ENCODE data around the gene ABCB10. TPM values are rescaled to one million over a fixed set of nuclear protein-coding genes. Genes with fewer than 3 reads are reported as not detected.
"Not testable (repeated sequence)": the region's sequence is repeated elsewhere in the genome, so short reads cannot be mapped to it uniquely, and the experiment has no call there.

Gene ABCB10
- total and polyA plus RNA-seq, 5 donors from 2014 or later: 10.5 to 20.0 (median 17.1) TPM

DNA sequence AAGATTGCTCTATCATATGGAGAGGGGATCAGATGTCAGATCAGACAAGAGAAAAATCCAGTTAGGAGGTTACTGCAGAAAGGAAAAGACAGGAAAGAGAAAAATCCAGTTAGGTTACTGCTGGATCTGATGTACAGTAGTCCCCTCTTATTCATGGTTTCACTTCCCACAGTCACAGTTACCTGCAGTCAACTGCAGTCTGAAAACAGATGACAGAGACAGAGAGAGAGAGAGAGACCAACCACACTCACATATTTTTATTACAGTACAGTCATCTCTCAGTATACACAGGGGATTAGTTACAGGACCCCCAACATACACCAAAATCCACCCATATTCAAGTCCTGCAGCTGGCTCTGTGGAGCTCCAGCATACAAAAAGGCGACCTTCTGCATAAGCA is 79.7 kb downstream of the ABCB10 start:
- H3K4me1 Mint-ChIP-seq: peaks cover 3 to 10% (median 7%) of the 10 kb centered on the region in 4 donors
- no peak overlapping the region for H3K27ac Mint-ChIP-seq
- H3K36me3 Mint-ChIP-seq: peaks cover 55% of the 10 kb centered on the region
- H3K4me3 Mint-ChIP-seq: no peak overlapping the region
- H3K4me3 ChIP-seq (ENCODE audit: low read depth, low read length): no peak overlapping the region
- H3K27me3 ChIP-seq (ENCODE audit: control insufficient read depth, insufficient read depth, low read length): no peaks in the 10 kb centered on the region
- no peaks in the 10 kb centered on the region for H3K27me3 Mint-ChIP-seq
- no peak overlapping the region for H3K27ac ChIP-seq (ENCODE audit: insufficient read depth, low read length, poor library complexity, severe bottlenecking)
- DNase-seq: no peak
- H3K4me1 ChIP-seq (ENCODE audit: control insufficient read depth, insufficient read depth, low read length, poor library complexity, severe bottlenecking): no peaks in the 10 kb centered on the region
- peaks cover 79% of the 10 kb centered on the region for H3K36me3 ChIP-seq (ENCODE audit: control insufficient read depth, insufficient read depth, low read length)
- H3K9me3 ChIP-seq (ENCODE audit: control insufficient read depth in 2 of 2, low read length in 2 of 2): no peaks in the 10 kb centered on the region
- no peaks in the 10 kb centered on the region for H3K9me3 Mint-ChIP-seq
- ATAC-seq (ENCODE audit: low read depth in 2 of 2): peak in 1 of 2 donors; percentile 37

DNA sequence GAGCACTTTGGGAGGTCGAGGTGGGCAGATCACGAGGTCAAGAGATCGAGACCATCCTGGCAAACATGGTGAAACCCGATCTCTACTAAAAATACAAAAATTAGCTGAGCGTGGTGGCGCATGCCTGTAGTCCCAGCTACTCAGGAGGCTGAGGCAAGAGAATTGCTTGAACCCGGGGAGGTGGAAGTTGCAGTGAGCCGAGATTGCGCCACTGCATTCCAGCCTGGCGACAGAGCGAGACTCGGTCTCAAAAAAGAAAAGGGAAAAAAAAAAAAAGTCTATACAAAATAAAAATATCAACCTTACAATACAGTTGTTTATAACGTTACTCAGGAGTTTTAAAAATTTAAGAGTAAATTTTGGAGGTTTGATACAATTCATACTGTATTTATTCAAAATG is 82.6 kb downstream of the ABCB10 start:
- peaks cover 56% of the 10 kb centered on the region for H3K36me3 Mint-ChIP-seq
- not testable (repeated sequence) for H3K27ac Mint-ChIP-seq; H3K9me3 ChIP-seq (ENCODE audit: control insufficient read depth in 2 of 2, low read length in 2 of 2); H3K4me1 Mint-ChIP-seq; H3K27me3 Mint-ChIP-seq; H3K27ac ChIP-seq (ENCODE audit: insufficient read depth, low read length, poor library complexity, severe bottlenecking); H3K4me1 ChIP-seq (ENCODE audit: control insufficient read depth, insufficient read depth, low read length, poor library complexity, severe bottlenecking); H3K27me3 ChIP-seq (ENCODE audit: control insufficient read depth, insufficient read depth, low read length); H3K9me3 Mint-ChIP-seq; H3K4me3 Mint-ChIP-seq; H3K4me3 ChIP-seq (ENCODE audit: low read depth, low read length); ATAC-seq (ENCODE audit: low read depth in 2 of 2); DNase-seq
- H3K36me3 ChIP-seq (ENCODE audit: control insufficient read depth, insufficient read depth, low read length): peaks cover 73% of the 10 kb centered on the region

DNA sequence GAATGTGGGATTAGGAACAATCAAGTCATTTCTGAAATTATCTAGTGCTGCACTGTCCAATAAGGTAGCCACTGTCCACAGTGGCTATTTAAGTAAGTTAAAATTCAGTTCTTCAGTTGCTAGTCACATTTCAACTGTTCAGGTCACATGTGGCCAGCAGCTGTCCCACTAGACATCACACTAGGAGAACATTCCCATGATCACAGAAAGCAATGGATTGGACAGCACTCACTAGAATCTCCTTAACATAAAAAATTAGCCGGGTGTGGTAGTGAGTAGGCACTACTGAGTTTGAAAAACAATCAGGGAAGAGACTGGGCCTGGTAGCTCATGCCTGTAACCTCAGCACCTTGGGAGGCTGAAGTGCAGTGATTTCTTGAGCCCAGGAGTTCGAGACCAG is 84.0 kb downstream of the ABCB10 start:
- Histone ChIP-seq H3K27ac (ENCODE audit: insufficient read depth, low read length, poor library complexity, severe bottlenecking) (no peak overlapping the region), H3K4me3 (ENCODE audit: low read depth, low read length) (no peak overlapping the region), H3K9me3 (ENCODE audit: control insufficient read depth in 2 of 2, low read length in 2 of 2) (no peaks in the 10 kb centered on the region), H3K4me1 (ENCODE audit: control insufficient read depth, insufficient read depth, low read length, poor library complexity, severe bottlenecking) (no peaks in the 10 kb centered on the region), H3K36me3 (ENCODE audit: control insufficient read depth, insufficient read depth, low read length) (peaks cover 73% of the 10 kb centered on the region), H3K27me3 (ENCODE audit: control insufficient read depth, insufficient read depth, low read length) (no peaks in the 10 kb centered on the region)
- Mint-ChIP-seq H3K36me3 (peaks cover 62% of the 10 kb centered on the region), H3K4me3 (no peak overlapping the region), H3K27me3 (no peaks in the 10 kb centered on the region), H3K9me3 (no peaks in the 10 kb centered on the region), H3K4me1 (peaks cover 0 to 2% (median 0%) of the 10 kb centered on the region in 4 donors), H3K27ac (peak overlapping the region in 1 of 3 donors; percentile 55)
- ATAC-seq (ENCODE audit: low read depth in 2 of 2) (no peak), DNase-seq (no peak)

DNA sequence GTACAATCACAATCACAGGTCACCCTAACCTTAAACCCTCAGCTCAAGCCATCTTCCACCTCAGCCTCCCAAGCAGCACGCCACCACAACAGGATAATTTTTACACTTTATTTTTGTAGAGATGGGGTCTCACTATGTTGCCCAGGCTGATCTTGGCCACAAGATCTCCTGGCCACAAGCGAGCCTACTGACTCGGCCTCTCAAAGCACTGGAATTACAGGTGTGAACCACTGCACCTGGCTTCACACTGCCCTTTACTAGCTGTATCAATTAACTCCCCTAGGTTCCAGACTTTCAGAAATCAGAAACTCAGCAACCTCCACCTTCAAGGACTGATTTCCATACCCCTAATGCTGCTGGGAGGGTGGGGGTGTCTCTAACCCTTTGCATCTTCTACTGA is 87.3 kb downstream of the ABCB10 start:
- H3K9me3 Mint-ChIP-seq: no peaks in the 10 kb centered on the region
- Histone ChIP-seq H3K27me3 (ENCODE audit: control insufficient read depth, insufficient read depth, low read length) (no peaks in the 10 kb centered on the region), H3K9me3 (ENCODE audit: control insufficient read depth in 2 of 2, low read length in 2 of 2) (no peaks in the 10 kb centered on the region), H3K4me3 (ENCODE audit: low read depth, low read length) (no peak overlapping the region), H3K4me1 (ENCODE audit: control insufficient read depth, insufficient read depth, low read length, poor library complexity, severe bottlenecking) (no peaks in the 10 kb centered on the region), H3K36me3 (ENCODE audit: control insufficient read depth, insufficient read depth, low read length) (peaks cover 80% of the 10 kb centered on the region), H3K27ac (ENCODE audit: insufficient read depth, low read length, poor library complexity, severe bottlenecking) (no peak overlapping the region)
- no peak overlapping the region for H3K27ac Mint-ChIP-seq
- no peak overlapping the region for H3K4me3 Mint-ChIP-seq
- H3K27me3 Mint-ChIP-seq: no peaks in the 10 kb centered on the region
- ATAC-seq (ENCODE audit: low read depth in 2 of 2) (no peak), DNase-seq (no peak)
- peaks cover 0 to 5% (median 2%) of the 10 kb centered on the region in 4 donors for H3K4me1 Mint-ChIP-seq
- H3K36me3 Mint-ChIP-seq: peaks cover 61% of the 10 kb centered on the region

DNA sequence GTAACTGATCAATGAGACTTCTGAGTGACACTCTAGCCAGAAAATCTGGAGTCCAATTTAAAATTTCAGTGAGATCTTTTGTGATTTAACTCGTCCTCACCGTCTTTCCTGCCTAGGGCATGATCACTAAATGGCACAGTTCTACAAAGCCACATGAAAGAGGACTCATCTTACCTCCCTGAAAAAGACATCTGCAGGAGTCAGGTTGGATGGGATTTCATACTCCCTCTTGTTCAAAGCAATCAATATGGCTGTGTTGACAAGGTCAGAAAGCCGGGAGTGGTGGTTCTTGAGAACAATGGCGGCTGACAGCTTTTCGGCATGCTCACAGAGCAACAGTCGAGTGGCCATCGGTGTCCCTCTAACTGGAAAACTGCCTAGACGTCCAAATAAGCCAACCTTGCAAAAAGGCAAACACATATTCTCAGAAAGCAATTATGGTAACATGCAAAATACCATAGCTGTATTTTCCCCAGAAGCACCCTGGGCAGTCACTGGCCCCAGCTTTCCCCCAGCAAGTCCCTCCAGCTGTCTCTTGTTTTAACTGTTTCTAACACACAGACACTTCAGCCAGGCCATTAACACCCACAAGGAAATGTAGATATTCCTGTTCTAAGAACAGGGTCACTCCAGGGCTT is 88.0 kb downstream of the ABCB10 start:
- H3K27ac ChIP-seq (ENCODE audit: insufficient read depth, low read length, poor library complexity, severe bottlenecking): no peak overlapping the region
- H3K27me3 ChIP-seq (ENCODE audit: control insufficient read depth, insufficient read depth, low read length): no peaks in the 10 kb centered on the region
- peaks cover 64% of the 10 kb centered on the region for H3K36me3 Mint-ChIP-seq
- no peak overlapping the region for H3K4me3 ChIP-seq (ENCODE audit: low read depth, low read length)
- H3K27me3 Mint-ChIP-seq: no peaks in the 10 kb centered on the region
- DNase-seq (no peak), ATAC-seq (ENCODE audit: low read depth in 2 of 2) (no peak)
- H3K4me1 ChIP-seq (ENCODE audit: control insufficient read depth, insufficient read depth, low read length, poor library complexity, severe bottlenecking): no peaks in the 10 kb centered on the region
- peaks cover 0 to 5% (median 2%) of the 10 kb centered on the region in 4 donors for H3K4me1 Mint-ChIP-seq
- H3K27ac Mint-ChIP-seq: no peak overlapping the region
- peaks cover 85% of the 10 kb centered on the region for H3K36me3 ChIP-seq (ENCODE audit: control insufficient read depth, insufficient read depth, low read length)
- H3K4me3 Mint-ChIP-seq: no peak overlapping the region
- H3K9me3 ChIP-seq (ENCODE audit: control insufficient read depth in 2 of 2, low read length in 2 of 2): no peaks in the 10 kb centered on the region
- H3K9me3 Mint-ChIP-seq: no peaks in the 10 kb centered on the region

DNA sequence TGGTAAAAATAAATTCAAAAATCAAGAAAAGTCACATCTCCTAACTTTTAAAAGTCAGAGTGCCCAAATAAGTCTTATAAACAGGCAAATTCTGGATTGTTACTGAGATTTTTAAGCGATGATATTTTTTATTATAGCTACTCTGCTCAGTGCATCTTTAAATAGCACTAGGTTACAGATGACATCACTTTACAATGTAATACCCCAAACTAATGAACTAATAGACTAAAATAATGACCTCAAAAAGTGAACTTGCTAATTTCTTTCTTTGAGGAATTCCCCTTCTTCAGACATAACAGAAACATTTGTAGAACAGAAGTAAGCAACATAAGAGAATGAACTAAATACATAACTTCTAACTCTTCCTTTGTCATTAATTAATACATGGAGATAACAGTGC is 91.6 kb downstream of the ABCB10 start:
- Histone ChIP-seq H3K9me3 (ENCODE audit: control insufficient read depth in 2 of 2, low read length in 2 of 2) (no peaks in the 10 kb centered on the region), H3K27me3 (ENCODE audit: control insufficient read depth, insufficient read depth, low read length) (no peaks in the 10 kb centered on the region), H3K36me3 (ENCODE audit: control insufficient read depth, insufficient read depth, low read length) (peaks cover 94% of the 10 kb centered on the region), H3K4me3 (ENCODE audit: low read depth, low read length) (no peak overlapping the region), H3K4me1 (ENCODE audit: control insufficient read depth, insufficient read depth, low read length, poor library complexity, severe bottlenecking) (no peaks in the 10 kb centered on the region), H3K27ac (ENCODE audit: insufficient read depth, low read length, poor library complexity, severe bottlenecking) (no peak overlapping the region)
- Mint-ChIP-seq H3K36me3 (peaks cover 73% of the 10 kb centered on the region), H3K4me1 (peaks cover 0 to 5% (median 2%) of the 10 kb centered on the region in 4 donors), H3K27me3 (no peaks in the 10 kb centered on the region), H3K27ac (peak overlapping the region in 1 of 3 donors; percentile 7), H3K9me3 (no peaks in the 10 kb centered on the region), H3K4me3 (no peak overlapping the region)
- no peak for ATAC-seq (ENCODE audit: low read depth in 2 of 2)
- no peak for DNase-seq

Other genes starting within 250 kb of the ABCB10 start
- 8.9 TPM for gene CCSAP, start 215.7 kb downstream of the ABCB10 start, total RNA-seq
- gene CCSAP, start 215.7 kb downstream of the ABCB10 start, polyA plus RNA-seq: 1 to 10 TPM; 1.5 to 3.3 (median 2.3) TPM
- not detected for gene ACTA1, start 124.6 kb downstream of the ABCB10 start, total RNA-seq
- not detected for gene ACTA1, start 124.6 kb downstream of the ABCB10 start, polyA plus RNA-seq
- 33.1 TPM for gene NUP133, start 50.4 kb downstream of the ABCB10 start, total RNA-seq
- 10 to 100 TPM; 12.2 to 20.9 (median 15.5) TPM for gene NUP133, start 50.4 kb downstream of the ABCB10 start, polyA plus RNA-seq
- gene TAF5L, start 67.4 kb upstream of the ABCB10 start, total RNA-seq: 33.6 TPM
- gene TAF5L, start 67.4 kb upstream of the ABCB10 start, polyA plus RNA-seq: 10 to 100 TPM in 1 of 4 donors, 1 to 10 TPM in 3; 4.6 to 11.3 (median 5.4) TPM
- 10.4 TPM for gene URB2, start 67.5 kb upstream of the ABCB10 start, total RNA-seq
- 10 to 100 TPM in 1 of 4 donors, 1 to 10 TPM in 3; 2.9 to 10.2 (median 5.3) TPM for gene URB2, start 67.5 kb upstream of the ABCB10 start, polyA plus RNA-seq

All from CD4-positive, CD25-positive, alpha-beta regulatory T cell (primary cell).